SK-N-SH (cell line): ENCODE data around the gene G3BP2. TPM values are rescaled to one million over a fixed set of nuclear protein-coding genes. Genes with fewer than 3 reads are reported as not detected.

Source experiments
- CTCF ChIA-PET: fragments of 300-600, 350-600 bp; formaldehyde crosslinking; extraction: SDS; loops from one replicate; lab custom pipeline; 2021; lab: Yijun Ruan, JAX
- POLR2A ChIA-PET: fragments of 350-600 bp; sonication (Branson Sonifier 250); formaldehyde crosslinking; extraction: SDS; loops from one replicate; lab custom pipeline; 2020; ENCODE audit warnings: antibody characterized with exemption, inconsistent platforms; lab: Yijun Ruan, JAX
- DNase-seq: peaks from one replicate; pipeline ENCODE4 v3.0.0; 2012
- H2AFZ ChIP-seq: fragments of 200-600 bp; sonication (generic); 2 replicates; pipeline ENCODE4 v1.8.1; 2016; ENCODE audit warnings: antibody characterized with exemption, mild to moderate bottlenecking, low read depth
- H3F3A ChIP-seq: fragments of 200-600 bp; sonication (generic); replicated peaks from 2 replicates; pipeline ENCODE3; 2016; ENCODE audit warnings: antibody characterized with exemption, mild to moderate bottlenecking; ENCODE audit not compliant: insufficient read depth
- H3K27ac ChIP-seq, 2 experiments: fragments of 200-500 bp in 1 of 2; fragments of 200-600 bp in 1 of 2; sonication (Bioruptor generic) in 1 of 2; sonication (generic), shearing (Covaris generic) in 1 of 2; 2 replicates each; pipeline versions ENCODE4 v1.5.1 to v1.6.1; 2014 to 2016; ENCODE audit warnings: low read depth in 2 of 2, inconsistent platforms in 1 of 2, low read length in 1 of 2, mild to moderate bottlenecking in 1 of 2, mixed read lengths in 1 of 2
- H3K27me3 ChIP-seq: fragments of 200-600 bp; sonication (generic), shearing (Covaris generic); 2 replicates; pipeline ENCODE4 v1.6.1; 2016; ENCODE audit warnings: mixed run types; ENCODE audit not compliant: insufficient read depth
- H3K36me3 ChIP-seq, 2 experiments: fragments of 200-500 bp in 1 of 2; fragments of 200-600 bp in 1 of 2; sonication (Bioruptor generic) in 1 of 2; sonication (generic) in 1 of 2; replicated peaks in 1 of 2; 2 replicates each; pipeline versions ENCODE3 to v1.5.1; 2014 to 2016; ENCODE audit warnings: low read length in 1 of 2, mild to moderate bottlenecking in 1 of 2; ENCODE audit not compliant: insufficient read depth in 2 of 2, control insufficient read depth in 1 of 2
- H3K4me1 ChIP-seq, 2 experiments: fragments of 200-500 bp in 1 of 2; fragments of 200-600 bp in 1 of 2; sonication (Bioruptor generic) in 1 of 2; sonication (generic), shearing (Covaris generic) in 1 of 2; 2 replicates each; pipeline versions ENCODE4 v1.5.1 to v1.6.1; 2014 to 2016; ENCODE audit warnings: low read depth in 1 of 2, low read length in 1 of 2, mixed run types in 1 of 2; ENCODE audit not compliant: insufficient read depth in 2 of 2, control insufficient read depth in 1 of 2
- H3K4me2 ChIP-seq: fragments of 200-600 bp; sonication (generic), shearing (Covaris generic); 2 replicates; pipeline ENCODE4 v1.6.1; 2017; ENCODE audit warnings: mixed run types
- H3K4me3 ChIP-seq, 2 experiments: fragments of 200-500 bp in 1 of 2; fragments of 200-600 bp in 1 of 2; sonication (Bioruptor generic) in 1 of 2; sonication (generic), shearing (Covaris generic) in 1 of 2; 2 replicates each; pipeline versions ENCODE4 v1.5.1 to v1.8.1; 2014 to 2016; ENCODE audit warnings: low read depth in 2 of 2, inconsistent platforms in 1 of 2, low read length in 1 of 2, mild to moderate bottlenecking in 1 of 2, mixed read lengths in 1 of 2, moderate library complexity in 1 of 2
- H3K79me2 ChIP-seq: fragments of 200-600 bp; sonication (generic); 2 replicates; pipeline ENCODE4 v1.8.1; 2017; ENCODE audit warnings: mild to moderate bottlenecking; ENCODE audit not compliant: insufficient read depth
- H3K9ac ChIP-seq: fragments of 200-600 bp; sonication (generic); 2 replicates; pipeline ENCODE4 v1.6.1; 2017; ENCODE audit warnings: mixed run types
- H3K9me2 ChIP-seq: fragments of 200-600 bp; sonication (generic); 2 replicates; pipeline ENCODE4 v1.6.1; 2017; ENCODE audit warnings: mixed run types
- H3K9me3 ChIP-seq: fragments of 200-600 bp; sonication (generic); 2 replicates; pipeline ENCODE4 v1.6.1; 2017; ENCODE audit warnings: mixed run types, mild to moderate bottlenecking, moderate library complexity
- H4K20me1 ChIP-seq: fragments of 200-600 bp; sonication (generic); 2 replicates; pipeline ENCODE4 v1.6.1; 2017; ENCODE audit warnings: mild to moderate bottlenecking, mixed run types; ENCODE audit not compliant: insufficient read depth
- CHD2 ChIP-seq: fragments of 150-350 bp; IDR thresholded peaks from 2 replicates; pipeline ENCODE4 v1.6.1; 2018; ENCODE audit warnings: low read length; ENCODE audit not compliant: partially characterized antibody
- EZH2phosphoT487 ChIP-seq: fragments of 200-600 bp; sonication (generic); IDR thresholded peaks from 2 replicates; pipeline ENCODE4 v1.6.1; 2017; ENCODE audit warnings: low read depth, mixed run types, mild to moderate bottlenecking, antibody characterized with exemption, moderate library complexity, borderline replicate concordance
- FOSL2 ChIP-seq: IDR thresholded peaks from 2 replicates; pipeline ENCODE4 v1.4.0; 2012; ENCODE audit warnings: low read depth, mild to moderate bottlenecking, moderate library complexity, borderline replicate concordance
- FOXM1 ChIP-seq: IDR thresholded peaks from 2 replicates; pipeline ENCODE4 v1.4.0; 2012; ENCODE audit warnings: low read depth, mild to moderate bottlenecking
- GABPA ChIP-seq: IDR thresholded peaks from 2 replicates; pipeline ENCODE4 v1.4.0; 2012; ENCODE audit warnings: low read depth, mild to moderate bottlenecking
- JUND ChIP-seq: IDR thresholded peaks from 2 replicates; pipeline ENCODE4 v1.4.0; 2012
- MEF2A ChIP-seq: IDR thresholded peaks from 2 replicates; pipeline ENCODE4 v1.4.0; 2012; ENCODE audit warnings: low read depth, borderline replicate concordance
- NRF1 ChIP-seq: IDR thresholded peaks from 2 replicates; pipeline ENCODE4 v1.6.1; 2012; ENCODE audit warnings: low read depth, mild to moderate bottlenecking, low read length
- POLR2AphosphoS5 ChIP-seq: IDR thresholded peaks from 2 replicates; pipeline ENCODE4 v1.6.1; 2012; ENCODE audit warnings: low read depth, low read length
- RAD21 ChIP-seq: IDR thresholded peaks from 2 replicates; pipeline ENCODE4 v1.6.1; 2012; ENCODE audit warnings: mild to moderate bottlenecking, low read length
- RXRA ChIP-seq: IDR thresholded peaks from 2 replicates; pipeline ENCODE4 v1.4.0; 2012; ENCODE audit warnings: low read depth, mild to moderate bottlenecking, borderline replicate concordance
- SIN3A ChIP-seq: IDR thresholded peaks from 2 replicates; pipeline ENCODE4 v1.6.1; 2012; ENCODE audit warnings: low read depth, mild to moderate bottlenecking, low read length, moderate library complexity, borderline replicate concordance
- SMC3 ChIP-seq: IDR thresholded peaks from 2 replicates; pipeline ENCODE4 v1.6.1; 2012; ENCODE audit warnings: low read depth, low read length, improper control_type of control experiment
- TEAD4 ChIP-seq: IDR thresholded peaks from 2 replicates; pipeline ENCODE4 v1.4.0; 2012; ENCODE audit warnings: mild to moderate bottlenecking, borderline replicate concordance; ENCODE audit not compliant: insufficient read depth
- ZBTB33 ChIP-seq: IDR thresholded peaks from 2 replicates; pipeline ENCODE4 v1.4.0; 2012; ENCODE audit warnings: low read depth, borderline replicate concordance
- WGBS: methylation state at CpG from one replicate; pipeline ENCODE4 v1.1.6; 2017; ENCODE audit warnings: low lambda C conversion rate; 5-methylcytosine and 5-hydroxymethylcytosine counted together
- polyA plus RNA-seq, 3 experiments: library from polyadenylated mRNA; depleted of rRNA; stranded (reverse); fragments of >200 nt; gene quantifications; 2 replicates each; pipeline ENCODE4 v1.2.3, GENCODE V29; 2012
- TF ChIP-seq, protein P1 (sequence below): IDR thresholded peaks from 2 replicates; pipeline ENCODE4 v1.4.0; 2012; ENCODE audit warnings: low read depth
- TF ChIP-seq, protein P2 (sequence below): IDR thresholded peaks from 2 replicates; pipeline ENCODE4 v1.4.0; 2012; ENCODE audit warnings: low read depth, borderline replicate concordance

Gene G3BP2
- polyA plus RNA-seq, 1 of the 3 experiments (the other 2 are of a cell fraction) = 35.9 TPM

- Histone ChIP-seq H3F3A (no peaks in the 10 kb centered on the region), H3K9me3 (no peaks in the 10 kb centered on the region), H3K36me3 (no peaks in the 10 kb centered on the region), H4K20me1 (no peaks in the 10 kb centered on the region), H2AFZ (no peak overlapping the region), H3K4me1 (peaks cover 0 to 3% of the 10 kb centered on the region in 2 experiments; a peak in 1 of 4 replicates), H3K9me2 (no peaks in the 10 kb centered on the region), H3K27ac (peak overlapping the region in 1 of 2 experiments; percentile 48; a peak in 1 of 4 replicates), H3K27me3 (no peaks in the 10 kb centered on the region), H3K4me2 (no peak overlapping the region), H3K9ac (no peak overlapping the region)
- no peak for DNase-seq
- POLR2A ChIA-PET = no interaction called here
- CTCF ChIA-PET = no interaction called here
- TF ChIP-seq GABPA (no peak), POLR2AphosphoS5 (no peak), CHD2 (no peak), RXRA (no peak), NRF1 (no peak), RAD21 (no peak), MEF2A (no peak), SIN3A (no peak), SMC3 (no peak), FOSL2 (no peak), EZH2phosphoT487 (no peak), TEAD4 (no peak), JUND (no peak), ZBTB33 (no peak), FOXM1 (no peak)
- TF ChIP-seq, protein P1, sequence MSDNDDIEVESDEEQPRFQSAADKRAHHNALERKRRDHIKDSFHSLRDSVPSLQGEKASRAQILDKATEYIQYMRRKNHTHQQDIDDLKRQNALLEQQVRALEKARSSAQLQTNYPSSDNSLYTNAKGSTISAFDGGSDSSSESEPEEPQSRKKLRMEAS = no peak
- TF ChIP-seq, protein P2, sequence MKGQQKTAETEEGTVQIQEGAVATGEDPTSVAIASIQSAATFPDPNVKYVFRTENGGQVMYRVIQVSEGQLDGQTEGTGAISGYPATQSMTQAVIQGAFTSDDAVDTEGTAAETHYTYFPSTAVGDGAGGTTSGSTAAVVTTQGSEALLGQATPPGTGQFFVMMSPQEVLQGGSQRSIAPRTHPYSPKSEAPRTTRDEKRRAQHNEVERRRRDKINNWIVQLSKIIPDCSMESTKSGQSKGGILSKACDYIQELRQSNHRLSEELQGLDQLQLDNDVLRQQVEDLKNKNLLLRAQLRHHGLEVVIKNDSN = no peak
- TF ChIP-seq, all 33 proteins: peak for 0
- WGBS = 85% methylated on average over 2 of the region's 2 CpGs
- Histone ChIP-seq H3K79me2 (no peaks in the 10 kb centered on the region), H3K4me3 (no peak overlapping the region)
Observed at GRCh38 chr4:75685546-75686189, 12.5 kb upstream of the G3BP2 start.
